ENCODE data around the gene METTL5.

- TF ChIP-seq CTCF (IDR thresholded peaks at IDR 0.05; ENCODE audit: insufficient read depth, low read length, poor library complexity, severe bottlenecking) (no peak), EZH2phosphoT487 (conservative IDR thresholded peaks at IDR 0.05; ENCODE audit: low read length) (no peak)
Observed at GRCh38 chr2:169849710-169850109, 25.0 kb upstream of the METTL5 start.
